Measurements from ENCODE around the gene GLIPR1L2.

DNA sequence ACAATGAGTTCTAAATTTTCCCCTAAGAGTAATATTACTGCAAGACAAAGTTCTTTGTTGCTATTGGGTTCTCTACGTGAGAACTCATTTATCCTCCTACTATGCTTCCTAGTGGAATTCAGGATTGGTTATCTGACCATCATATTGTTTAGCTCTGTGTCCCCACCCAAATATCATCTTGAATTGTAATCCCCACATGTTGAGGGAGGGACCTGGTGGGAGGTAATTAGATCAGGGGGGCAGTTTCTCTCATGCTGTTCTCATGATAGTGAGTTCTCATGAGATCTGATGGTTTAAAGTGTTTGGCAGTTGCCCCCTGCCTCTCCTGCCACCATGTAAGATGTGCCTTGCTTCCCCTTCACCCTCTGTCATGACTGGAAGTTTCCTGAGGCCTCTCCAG lies 36.6 kb downstream of the GLIPR1L2 start:
- TF ChIP-seq, protein P1, sequence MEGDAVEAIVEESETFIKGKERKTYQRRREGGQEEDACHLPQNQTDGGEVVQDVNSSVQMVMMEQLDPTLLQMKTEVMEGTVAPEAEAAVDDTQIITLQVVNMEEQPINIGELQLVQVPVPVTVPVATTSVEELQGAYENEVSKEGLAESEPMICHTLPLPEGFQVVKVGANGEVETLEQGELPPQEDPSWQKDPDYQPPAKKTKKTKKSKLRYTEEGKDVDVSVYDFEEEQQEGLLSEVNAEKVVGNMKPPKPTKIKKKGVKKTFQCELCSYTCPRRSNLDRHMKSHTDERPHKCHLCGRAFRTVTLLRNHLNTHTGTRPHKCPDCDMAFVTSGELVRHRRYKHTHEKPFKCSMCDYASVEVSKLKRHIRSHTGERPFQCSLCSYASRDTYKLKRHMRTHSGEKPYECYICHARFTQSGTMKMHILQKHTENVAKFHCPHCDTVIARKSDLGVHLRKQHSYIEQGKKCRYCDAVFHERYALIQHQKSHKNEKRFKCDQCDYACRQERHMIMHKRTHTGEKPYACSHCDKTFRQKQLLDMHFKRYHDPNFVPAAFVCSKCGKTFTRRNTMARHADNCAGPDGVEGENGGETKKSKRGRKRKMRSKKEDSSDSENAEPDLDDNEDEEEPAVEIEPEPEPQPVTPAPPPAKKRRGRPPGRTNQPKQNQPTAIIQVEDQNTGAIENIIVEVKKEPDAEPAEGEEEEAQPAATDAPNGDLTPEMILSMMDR (IDR thresholded peaks at IDR 0.05) = no peak
- no peak for TF ChIP-seq POLR2A (IDR thresholded peaks at IDR 0.05)
- TF ChIP-seq POLR2AphosphoS5 (IDR thresholded peaks at IDR 0.05) = no peak
